HG02884 (cell line): ENCODE measurements around the gene SERPINA1.
"Not testable (repeated sequence)": the region's sequence is repeated elsewhere in the genome, so short reads cannot be mapped to it uniquely, and the experiment has no call there.

Source experiments
- ATAC-seq: cut with Tn5 transposase; IDR thresholded peaks from one replicate; pipeline ENCODE4 v1.9.1; 2021; ENCODE audit warnings: mild to moderate bottlenecking, moderate library complexity; ENCODE audit not compliant: unreplicated experiment

SERPINA1 gene

DNA sequence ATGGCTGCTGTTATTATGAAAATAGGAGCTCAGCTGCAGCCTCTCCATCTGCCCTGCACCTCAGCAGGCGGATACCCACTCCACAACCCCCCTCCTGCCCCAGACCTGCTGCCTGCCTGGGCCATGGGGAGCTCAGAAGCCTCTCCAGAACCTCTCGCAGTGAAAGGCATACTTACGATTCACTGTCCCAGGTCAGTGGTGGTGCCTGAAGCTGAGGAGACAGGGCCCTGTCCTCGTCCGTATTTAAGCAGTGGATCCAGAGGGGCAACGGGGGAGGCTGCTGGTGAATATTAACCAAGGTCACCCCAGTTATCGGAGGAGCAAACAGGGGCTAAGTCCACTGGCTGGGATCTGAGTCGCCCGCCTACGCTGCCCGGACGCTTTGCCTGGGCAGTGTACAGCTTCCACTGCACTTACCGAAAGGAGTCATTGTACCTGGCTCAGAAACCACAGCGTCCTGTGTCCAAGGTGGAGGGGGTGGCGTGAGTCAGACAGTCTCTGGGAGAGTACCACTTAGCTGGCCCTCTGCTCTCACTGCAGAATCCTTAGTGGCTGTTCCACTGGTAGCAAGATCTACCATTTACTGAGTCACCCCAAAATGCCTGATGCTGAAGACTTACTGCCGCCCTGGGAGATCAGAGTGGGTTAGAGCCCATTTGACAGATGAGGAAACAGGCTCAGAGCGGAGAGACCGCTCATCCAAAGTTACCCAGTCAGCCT lies at the start of gene SERPINA1:
Gene SERPINA1, minus strand, starts transcription at position 219 of the 720 bp plus-strand sequence. CDS start 5,365 bp downstream, outside the sequence.
- no peak for ATAC-seq

DNA sequence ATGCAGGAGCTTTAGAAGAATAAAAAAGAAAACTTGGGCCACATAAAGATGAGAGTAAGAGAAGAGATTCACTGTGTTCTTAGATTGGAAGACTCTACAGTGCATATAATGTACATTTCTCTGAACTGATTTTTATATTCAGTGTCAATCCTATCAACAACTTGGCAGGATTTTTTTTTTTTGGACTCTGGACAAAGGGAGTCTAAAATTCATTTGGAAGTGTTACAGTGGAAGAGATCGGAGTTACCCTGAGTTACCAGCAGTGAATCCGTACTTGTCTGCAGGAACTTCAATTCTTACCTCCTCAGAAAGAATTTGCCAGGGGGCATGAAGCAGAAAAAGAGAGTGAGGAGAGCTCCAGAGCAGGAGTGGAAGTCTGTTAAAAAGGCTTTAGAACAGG lies 40.2 kb upstream of the SERPINA1 start:
- no peak for ATAC-seq

DNA sequence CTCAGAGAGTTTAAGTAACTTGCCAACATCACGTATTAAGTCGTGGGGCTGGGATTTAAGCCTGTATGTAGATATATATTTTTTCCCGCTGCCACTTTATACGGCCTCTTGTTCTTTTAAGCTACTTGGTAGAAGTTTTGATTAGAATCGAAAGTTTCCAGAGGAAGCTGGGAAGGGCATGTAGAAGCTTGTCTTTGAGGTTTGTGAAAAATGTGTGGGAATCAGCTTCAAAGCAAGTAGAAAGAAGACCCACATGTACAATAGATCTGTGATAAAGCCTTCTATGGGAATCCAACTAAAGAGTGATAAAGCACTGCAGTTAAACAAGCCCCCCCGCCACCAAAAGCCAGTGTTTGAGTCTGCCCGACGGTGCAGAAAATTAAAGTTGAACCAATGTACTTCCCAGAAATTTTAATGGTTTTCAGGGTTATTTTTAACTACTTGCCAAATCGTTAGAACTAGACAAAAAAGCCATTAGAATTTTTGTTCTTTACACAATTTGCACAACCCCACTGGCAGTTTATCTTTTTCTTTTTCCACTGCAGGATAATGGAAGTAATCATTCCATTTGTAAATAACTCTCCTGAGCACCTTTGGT lies 38.7 kb upstream of the SERPINA1 start:
- no peak for ATAC-seq

DNA sequence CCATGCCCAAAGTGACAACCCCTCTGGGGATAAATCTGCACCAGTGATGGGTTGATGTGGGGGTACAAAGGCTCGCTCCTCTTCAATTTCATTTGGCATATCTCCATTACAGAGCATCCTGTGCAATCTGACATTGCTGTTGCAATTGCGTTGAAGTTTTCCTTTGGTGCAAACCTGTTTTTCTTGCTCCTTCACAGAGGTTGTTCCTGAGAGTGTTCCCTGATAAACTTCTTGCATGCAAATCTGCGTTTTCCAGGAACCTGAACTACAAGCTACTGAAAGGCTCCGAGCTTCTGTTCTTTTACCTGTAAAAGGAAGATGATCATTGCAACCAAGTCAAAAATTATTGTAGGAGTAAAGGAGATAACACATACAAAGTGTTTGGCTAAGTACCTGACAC lies 38.1 kb upstream of the SERPINA1 start:
- no peak for ATAC-seq

DNA sequence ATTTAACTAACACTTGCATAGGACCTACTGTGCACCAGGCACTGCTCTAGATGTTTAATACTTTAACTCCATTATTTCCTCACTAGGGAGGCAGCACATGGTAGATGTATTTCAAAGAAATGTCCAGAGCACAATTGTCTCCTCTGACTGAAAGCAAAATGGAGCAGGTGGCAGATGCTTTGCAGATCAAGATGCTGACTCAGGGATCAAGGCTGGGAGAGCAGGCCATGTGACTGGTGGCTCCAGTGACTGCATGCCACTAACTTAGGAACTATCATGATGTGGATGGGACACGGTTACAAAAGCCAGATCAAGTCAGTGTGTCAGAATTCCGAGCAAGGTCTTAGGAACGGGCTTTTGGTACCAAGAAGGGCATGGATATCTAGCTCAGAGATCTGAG lies 36.0 kb upstream of the SERPINA1 start:
- ATAC-seq = no peak

DNA sequence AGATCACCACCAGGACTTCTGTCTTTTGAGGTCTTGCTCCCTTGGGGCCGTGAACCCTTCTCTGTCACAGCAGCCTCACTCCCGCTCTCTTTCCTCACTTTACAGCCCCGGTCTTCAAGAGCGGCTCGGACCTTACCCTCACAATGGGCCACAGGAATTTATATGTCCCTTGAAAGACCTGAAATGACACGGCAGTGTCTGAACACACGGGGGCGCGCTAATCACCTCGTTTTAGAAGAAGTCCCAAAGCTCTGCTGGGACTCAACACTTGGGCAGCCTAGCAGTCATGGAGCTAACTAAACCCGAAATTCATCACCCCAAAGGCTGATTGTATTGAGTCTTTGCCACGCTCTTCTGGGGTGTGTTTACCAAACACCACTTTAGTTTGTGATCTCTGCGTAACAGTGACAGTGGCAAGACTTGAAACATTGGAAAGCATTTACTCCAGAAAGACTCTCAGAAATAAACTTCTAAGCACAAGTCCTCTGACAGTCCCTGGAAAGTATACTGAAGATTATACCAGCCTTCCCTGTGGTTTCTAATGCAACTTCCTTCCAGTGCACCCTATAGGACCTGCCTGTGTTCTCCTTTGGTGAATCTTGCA lies 35.2 kb upstream of the SERPINA1 start:
- ATAC-seq = no peak

DNA sequence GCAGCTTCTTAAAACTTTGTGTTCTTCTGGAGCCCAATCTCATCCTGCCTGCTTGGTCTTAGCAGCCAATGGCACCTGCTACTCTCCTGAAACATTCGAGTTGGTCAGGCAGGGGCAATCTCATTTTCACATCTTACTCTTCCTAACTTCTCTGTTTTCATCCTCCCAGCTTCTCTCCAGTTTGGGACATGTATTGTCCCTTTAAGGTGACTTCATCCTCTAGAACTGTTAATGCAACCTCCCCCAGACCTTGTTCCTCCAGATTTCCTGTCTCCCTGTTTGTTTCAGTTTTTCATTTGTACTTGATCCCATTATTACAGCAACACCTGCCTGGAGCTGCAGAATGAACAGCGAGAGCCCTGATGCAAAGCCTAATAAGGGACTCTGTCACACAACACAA lies 32.9 kb upstream of the SERPINA1 start:
- no peak for ATAC-seq

DNA sequence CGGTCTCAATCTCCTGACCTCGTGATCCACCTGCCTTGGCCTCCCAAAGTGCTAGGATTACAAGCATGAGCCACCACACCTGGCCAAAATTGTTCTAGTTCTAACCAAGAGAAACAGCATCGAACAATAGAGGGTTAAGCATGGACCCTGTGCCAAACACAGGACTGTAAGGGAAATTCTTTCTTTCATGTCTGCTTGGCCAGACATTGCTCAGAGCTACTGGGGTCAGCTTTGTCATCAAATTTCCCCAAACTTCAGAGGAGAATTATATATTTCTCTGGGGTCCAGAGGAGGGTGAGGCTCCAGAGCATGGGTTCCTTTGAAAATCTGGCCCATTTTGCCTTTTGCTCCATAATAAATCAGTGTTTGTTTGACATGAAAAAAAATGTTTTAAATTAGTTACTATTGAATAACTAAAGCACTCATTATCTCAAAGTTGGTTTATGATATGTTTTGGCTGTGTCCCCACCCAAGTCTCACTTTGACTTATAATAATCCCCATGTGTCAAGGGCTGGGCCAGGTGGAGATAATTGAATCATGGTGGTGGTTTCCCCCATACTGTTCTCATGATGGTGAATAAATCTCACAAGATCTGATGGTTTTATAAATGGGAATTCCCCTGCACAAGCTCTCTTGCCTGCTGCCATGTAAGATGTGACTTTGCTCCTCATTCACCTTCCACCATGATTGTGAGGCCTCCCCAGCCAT lies 29.2 kb upstream of the SERPINA1 start:
- ATAC-seq = not testable (repeated sequence)

DNA sequence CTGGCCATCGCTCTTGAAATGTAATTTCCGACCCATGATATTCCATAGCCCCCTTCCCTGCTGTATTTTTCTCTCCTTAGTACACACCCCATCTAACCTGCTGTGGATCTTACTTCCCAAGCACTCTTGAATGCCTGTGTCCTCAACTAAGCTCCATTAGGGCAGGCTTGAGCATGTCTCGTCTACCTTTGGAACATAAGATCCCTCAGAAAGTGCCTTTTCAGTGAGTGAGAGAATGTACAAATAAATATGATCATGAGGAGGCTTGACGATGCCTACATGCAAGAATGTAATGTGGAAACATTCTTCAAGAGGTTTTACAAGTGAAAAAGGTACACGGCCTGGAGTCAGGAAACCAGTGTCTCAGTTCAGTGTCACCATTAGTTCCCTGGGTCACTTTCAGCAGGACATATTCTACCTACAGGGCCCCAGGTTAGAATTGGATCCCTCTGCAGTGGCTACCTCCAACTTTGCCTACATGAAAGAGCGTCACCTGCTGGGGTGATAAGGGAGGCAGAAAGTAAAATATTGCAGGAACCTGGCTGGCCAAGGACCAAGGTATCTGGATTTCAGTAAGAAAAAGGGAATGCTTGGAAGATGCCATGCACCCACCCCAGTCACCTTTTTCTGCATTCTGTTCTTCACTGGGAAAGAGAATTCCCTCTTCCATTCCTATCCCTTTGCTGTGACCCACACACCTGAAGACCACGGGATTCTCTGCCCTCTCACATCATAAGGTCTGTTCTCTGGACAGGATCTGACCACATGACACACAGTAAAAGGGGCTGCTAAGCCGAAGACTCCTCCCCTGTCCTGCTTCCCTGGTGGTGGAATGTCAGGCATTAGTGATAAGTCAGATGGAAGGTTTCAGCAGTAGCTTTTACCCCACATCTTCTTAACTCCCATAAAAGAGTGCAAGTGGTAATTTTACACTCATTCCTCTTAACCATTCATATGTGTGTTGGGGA lies 24.6 kb upstream of the SERPINA1 start:
- no peak for ATAC-seq

DNA sequence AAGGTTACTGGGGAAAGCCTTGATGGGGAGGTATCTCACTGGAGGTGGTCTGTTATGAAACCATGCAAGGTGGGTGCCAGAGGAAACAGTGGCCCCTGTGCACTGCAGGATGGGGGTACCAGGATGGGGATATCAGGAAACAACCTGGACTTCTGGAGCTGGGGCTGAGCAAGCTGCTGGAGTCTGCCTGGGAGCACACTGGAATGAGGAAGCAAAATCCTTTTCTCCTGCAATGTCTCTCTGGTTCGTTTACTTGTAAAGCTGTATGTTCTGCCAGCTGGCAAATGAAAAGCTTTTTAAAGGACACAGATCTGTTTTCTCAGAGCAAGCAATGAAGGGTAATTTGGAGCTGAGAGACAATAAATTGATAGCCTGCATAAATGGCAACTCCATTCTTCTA lies 23.2 kb upstream of the SERPINA1 start:
- no peak for ATAC-seq

DNA sequence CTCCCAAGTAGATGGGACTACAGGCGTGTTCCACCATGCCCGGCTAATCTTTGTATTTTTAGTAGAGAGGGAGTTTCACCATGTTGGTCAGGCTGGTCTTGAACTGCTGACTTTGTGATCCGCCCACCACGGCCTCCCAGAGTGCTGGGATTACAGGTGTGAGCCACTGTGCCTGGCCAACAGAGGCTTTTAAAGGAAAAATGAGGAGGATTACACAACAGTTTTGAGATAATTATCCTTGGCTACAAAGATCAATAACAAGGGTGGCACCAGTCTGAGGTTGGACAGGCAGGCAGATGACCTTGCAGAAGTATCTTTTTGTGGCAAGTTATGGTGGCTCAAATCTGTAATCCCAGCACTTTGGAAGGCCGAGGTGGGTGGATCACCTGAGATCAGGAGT lies 21.0 kb upstream of the SERPINA1 start:
- ATAC-seq = not testable (repeated sequence)

DNA sequence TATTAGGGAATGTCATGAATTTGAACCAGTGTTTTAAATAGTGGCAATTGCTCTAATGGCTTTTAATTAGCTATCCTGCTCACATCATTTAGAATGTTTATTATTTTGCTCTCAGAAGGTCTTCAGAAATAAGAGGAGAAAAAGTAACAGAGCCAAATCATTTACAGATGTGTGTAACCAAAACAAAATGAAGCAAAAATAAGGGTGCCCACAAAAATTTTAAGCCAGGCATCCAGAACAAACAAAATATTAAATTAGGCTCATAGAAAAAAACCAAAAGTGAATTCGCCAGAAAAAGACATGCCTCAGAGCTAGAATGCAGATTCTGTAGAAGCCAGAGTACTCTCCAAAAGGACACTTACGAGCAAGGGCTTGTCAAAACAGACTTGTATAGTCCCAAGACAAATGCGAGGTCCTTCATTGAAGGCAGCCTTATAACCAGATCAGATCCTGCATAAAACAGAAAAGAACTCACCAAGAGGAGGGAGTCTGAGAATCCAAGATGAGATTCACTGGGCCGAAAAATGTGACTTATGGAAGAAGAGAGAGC lies 20.2 kb upstream of the SERPINA1 start:
- ATAC-seq = no peak

DNA sequence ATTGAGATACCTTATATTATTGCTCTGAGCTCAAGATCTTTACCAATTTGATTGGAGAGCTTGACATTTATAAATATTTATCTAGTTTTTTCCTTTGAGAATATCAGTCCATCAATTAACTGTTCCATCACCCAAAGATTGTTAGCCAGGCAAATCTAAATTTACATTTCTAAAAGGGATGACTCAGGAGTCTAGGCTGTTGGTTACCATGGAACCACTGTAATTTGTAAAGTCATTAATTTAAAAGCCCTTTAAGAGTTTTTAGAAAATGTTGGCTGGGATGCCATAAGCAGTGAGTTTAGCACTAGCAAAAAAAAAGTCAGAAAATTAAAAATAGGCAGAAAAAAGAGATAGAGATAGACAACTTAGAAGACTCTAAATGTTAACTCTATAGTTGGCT lies 19.5 kb upstream of the SERPINA1 start:
- ATAC-seq = no peak

DNA sequence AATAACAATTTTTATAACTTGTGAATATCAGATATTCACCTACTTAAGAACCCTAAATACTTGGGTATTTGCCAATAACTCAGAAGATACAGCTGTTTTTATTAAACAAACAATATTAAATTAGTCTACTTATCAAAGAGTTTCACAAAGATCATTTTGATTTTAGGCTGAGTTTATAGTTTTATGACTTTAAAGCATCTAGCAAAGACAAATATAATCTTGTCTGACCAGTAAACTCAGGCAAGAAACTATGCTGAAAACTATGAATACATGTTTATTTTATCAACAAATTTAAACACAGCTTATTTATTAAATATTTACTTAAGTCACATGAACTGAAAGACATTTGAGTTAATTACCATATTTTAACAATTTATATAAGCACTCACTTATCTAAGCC lies 18.5 kb upstream of the SERPINA1 start:
- ATAC-seq = no peak

DNA sequence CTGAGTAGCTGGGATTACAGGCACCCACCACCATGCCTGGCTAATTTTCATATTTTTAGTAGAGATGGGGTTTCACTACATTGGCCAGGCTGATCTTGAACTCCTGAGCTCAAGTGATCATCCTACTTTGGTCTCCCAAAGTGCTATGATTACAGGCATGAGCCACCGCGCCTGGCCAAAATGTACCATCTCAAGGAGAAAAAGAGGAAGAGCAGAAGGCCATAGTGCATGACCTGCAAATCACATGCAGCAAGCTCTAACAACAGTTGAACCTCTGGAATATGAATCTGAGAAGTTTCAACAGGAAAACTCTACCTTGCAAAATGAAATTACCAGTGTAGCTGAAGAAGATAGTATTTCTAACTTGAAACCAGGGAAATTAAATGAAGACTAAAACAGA lies 17.1 kb upstream of the SERPINA1 start:
- no peak for ATAC-seq

DNA sequence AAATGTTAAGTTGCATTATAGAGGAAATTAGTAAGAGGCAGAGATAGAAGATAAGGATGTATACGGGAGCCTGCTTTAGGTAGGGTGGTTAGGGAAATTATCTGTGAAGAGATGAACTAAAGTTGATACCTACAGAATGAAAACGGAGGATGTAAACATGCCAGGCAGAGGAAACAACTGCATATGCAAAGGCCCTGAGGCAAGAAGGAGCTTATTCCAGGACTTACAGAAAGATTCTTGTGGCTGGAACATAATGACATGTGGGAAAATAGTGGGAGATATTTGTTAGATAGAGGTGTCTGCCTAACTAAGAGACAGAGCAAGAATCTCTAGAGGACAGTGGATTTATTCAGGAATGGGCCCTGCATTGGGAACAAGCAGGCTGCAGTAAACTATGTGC lies 16.2 kb upstream of the SERPINA1 start:
- ATAC-seq = no peak

DNA sequence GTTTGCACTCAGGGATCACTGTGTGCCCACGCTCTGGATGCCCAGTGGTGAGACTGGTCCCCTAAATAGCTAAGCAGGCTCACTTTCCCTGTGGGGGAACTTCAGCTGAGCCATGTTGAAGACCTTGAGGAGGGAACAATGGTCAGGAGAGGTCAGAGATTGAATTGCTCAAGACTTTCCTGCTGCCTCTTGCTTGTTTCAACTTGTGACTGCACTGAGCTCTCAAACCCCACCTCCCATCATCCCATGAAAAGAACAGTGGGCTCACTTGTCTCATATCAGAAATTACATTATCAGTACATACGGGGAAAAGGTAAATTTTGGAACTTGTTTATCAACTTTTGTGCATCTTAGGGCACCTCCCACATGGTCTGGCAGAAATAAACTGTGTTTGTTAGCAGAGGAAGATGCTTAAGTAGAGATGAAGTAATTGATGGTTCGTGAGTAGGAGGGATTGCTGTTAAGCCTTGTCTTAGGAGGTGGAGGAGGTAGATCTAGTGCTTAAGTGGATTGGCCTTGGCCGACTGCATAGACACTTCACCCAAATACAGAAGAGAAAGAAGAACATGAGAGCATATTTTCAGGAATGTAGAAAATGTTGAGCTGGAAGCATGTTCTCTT lies 15.0 kb upstream of the SERPINA1 start:
- ATAC-seq = no peak

DNA sequence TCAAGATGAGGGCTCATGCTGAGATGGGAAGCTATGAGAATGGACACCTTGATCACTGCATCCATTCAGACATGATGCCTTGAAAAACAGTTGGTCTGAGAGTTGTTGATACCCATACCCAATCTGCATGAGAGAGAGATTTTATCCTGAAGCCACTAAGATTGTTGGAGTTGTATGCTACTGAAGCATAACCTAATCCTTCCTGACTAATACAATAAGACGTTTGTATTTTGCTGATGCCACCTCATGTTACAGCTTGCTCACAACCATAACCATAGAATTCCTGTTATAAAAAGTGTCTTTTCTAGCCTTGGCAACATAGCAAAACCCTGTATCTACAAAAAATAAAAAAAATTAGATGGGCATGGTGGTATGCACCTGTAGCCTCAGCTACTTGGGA lies 12.7 kb upstream of the SERPINA1 start:
- no peak for ATAC-seq

DNA sequence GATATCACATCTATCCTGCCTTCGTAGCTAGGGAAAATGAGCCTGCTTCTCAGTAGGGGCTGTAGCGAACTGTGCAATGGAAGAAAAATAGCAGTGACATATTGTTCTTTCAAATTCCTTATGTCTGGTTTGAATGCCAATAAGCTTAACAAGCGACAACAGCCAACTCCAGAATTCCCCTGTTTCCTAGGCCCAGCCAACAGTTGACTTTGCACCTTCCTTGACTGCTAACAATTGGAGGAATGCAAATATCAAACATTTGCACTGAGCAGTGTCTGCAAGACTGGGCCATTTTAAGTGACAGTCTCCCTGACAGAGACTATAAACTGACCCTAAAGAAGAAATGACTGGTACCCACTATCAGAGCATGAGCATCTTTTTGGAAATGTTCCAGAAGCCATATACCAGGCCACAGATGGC lies 12.0 kb upstream of the SERPINA1 start:
- ATAC-seq = no peak

DNA sequence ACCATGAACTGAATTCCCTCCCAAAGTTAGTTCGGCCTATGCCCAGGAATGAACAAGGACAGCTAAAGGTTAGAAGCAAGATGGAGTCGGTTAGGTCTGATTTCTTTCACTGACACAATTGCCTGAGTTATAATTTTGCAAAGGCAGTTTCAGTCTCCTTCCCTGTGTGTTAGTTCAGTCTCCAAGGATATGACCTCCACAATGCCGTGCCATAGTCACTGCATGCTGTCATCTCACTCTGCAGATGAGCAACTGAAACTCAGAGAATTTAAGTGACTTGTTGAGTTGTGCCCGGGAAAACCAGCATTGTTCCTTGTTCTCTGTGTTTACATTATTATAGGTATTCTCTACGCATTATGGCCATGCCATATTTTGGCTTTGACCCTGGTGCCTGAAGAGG lies 10.1 kb upstream of the SERPINA1 start:
- ATAC-seq = no peak
